Hematopoietic multipotent progenitor cell treated with erythropoietin and hydrocortisone succinate and interleukin-3 and kit ligand, for 15 days (in vitro differentiated cells): Measurements from ENCODE around the gene MYO5B.
"Not testable (repeated sequence)": the region's sequence is repeated elsewhere in the genome, so short reads cannot be mapped to it uniquely, and the experiment has no call there.

Experiments used
- DNase-seq: peaks from one replicate; pipeline ENCODE4 v3.0.0-alpha.2; 2015; ENCODE audit warnings: low spot score

MYO5B gene

GRCh38 chr18:50099725-50100407 is 95.1 kb downstream of the MYO5B start:
- no peak for DNase-seq

- no peak for DNase-seq
Measured at GRCh38 chr18:50097702-50098101, 97.2 kb downstream of the MYO5B start.

GRCh38 chr18:50096766-50097435 is 98.0 kb downstream of the MYO5B start:
- no peak for DNase-seq

GRCh38 chr18:50094786-50095185 is 100.2 kb downstream of the MYO5B start:
- not testable (repeated sequence) for DNase-seq

- DNase-seq = no peak
Measured at GRCh38 chr18:50094221-50094773, 100.7 kb downstream of the MYO5B start.

- no peak for DNase-seq
Measured at GRCh38 chr18:50093366-50094064, 101.4 kb downstream of the MYO5B start.

- DNase-seq = no peak
Measured at GRCh38 chr18:50092245-50092805, 102.6 kb downstream of the MYO5B start.

- no peak for DNase-seq
Measured at GRCh38 chr18:50091509-50092244, 103.3 kb downstream of the MYO5B start.

- no peak for DNase-seq
Measured at GRCh38 chr18:50090370-50091312, 104.3 kb downstream of the MYO5B start.

- DNase-seq = no peak
Measured at GRCh38 chr18:50089702-50090101, 105.2 kb downstream of the MYO5B start.

GRCh38 chr18:50083708-50084107 is 111.2 kb downstream of the MYO5B start:
- no peak for DNase-seq

- DNase-seq = no peak
Measured at GRCh38 chr18:50080932-50081560, 113.9 kb downstream of the MYO5B start.

- no peak for DNase-seq
Measured at GRCh38 chr18:50080316-50080715, 114.6 kb downstream of the MYO5B start.

GRCh38 chr18:50079571-50080295 is 115.2 kb downstream of the MYO5B start:
- DNase-seq = no peak

GRCh38 chr18:50076277-50076676 is 118.7 kb downstream of the MYO5B start:
- no peak for DNase-seq

- no peak for DNase-seq
Measured at GRCh38 chr18:50075772-50076171, 119.2 kb downstream of the MYO5B start.

- no peak for DNase-seq
Measured at GRCh38 chr18:50074404-50074803, 120.5 kb downstream of the MYO5B start.

GRCh38 chr18:50073319-50073718 is 121.6 kb downstream of the MYO5B start:
- DNase-seq = no peak

GRCh38 chr18:50072146-50072545 is 122.8 kb downstream of the MYO5B start:
- DNase-seq = no peak

GRCh38 chr18:50071397-50071796 is 123.5 kb downstream of the MYO5B start:
- DNase-seq = no peak
